ENCODE data around the gene SOD2. TPM values are rescaled to one million over a fixed set of nuclear protein-coding genes. Genes with fewer than 3 reads are reported as not detected.

Gene SOD2
- total and polyA plus RNA-seq, 2 of the 13 experiments (the other 11 are each of a cell fraction or from before 2014, with no cell fraction given), result 304 to 309 TPM

- TF ChIP-seq ZHX1 (CRISPR knock-in tag; IDR thresholded peaks at IDR 0.05; ENCODE audit: low read depth), result peak; percentile 20; the same call in 1 of the 2 replicates
- TF ChIP-seq CHD4 (IDR thresholded peaks at IDR 0.05; ENCODE audit: borderline replicate concordance, low read length), result peak; percentile 66
- TF ChIP-seq TFE3 (CRISPR knock-in tag; IDR thresholded peaks at IDR 0.05), result peak; percentile 75; the same call in 1 of the 2 replicates
- peak; percentile 2; the same call in 1 of the 2 replicates for TF ChIP-seq ESRRA (CRISPR knock-in tag; IDR thresholded peaks at IDR 0.05; ENCODE audit: low read depth)
- TF ChIP-seq ZNF343 (CRISPR knock-in tag; IDR thresholded peaks at IDR 0.05), result no peak
- peak; percentile 98 for TF ChIP-seq SSRP1 (CRISPR knock-in tag; IDR thresholded peaks at IDR 0.05)
- TF ChIP-seq ZNF546 (CRISPR knock-in tag; conservative IDR thresholded peaks at IDR 0.05), result no peak
- TF ChIP-seq ZNF761 (CRISPR knock-in tag; conservative IDR thresholded peaks at IDR 0.05), result peak; percentile 39; the same call in 1 of the 2 replicates
- 0 out of 2 replicates have a peak, but pooled peaks have one; percentile 32 for TF ChIP-seq ZNF776 (CRISPR knock-in tag; IDR thresholded peaks at IDR 0.05)
- 0 out of 2 replicates have a peak, but pooled peaks have one; percentile 21 for TF ChIP-seq MTF2 (CRISPR knock-in tag; IDR thresholded peaks at IDR 0.05; ENCODE audit: borderline replicate concordance)
- peak; percentile 73 for TF ChIP-seq ZNF18 (CRISPR knock-in tag; IDR thresholded peaks at IDR 0.05; ENCODE audit: insufficient replicate concordance)
- 0 out of 2 replicates have a peak, but pooled peaks have one; percentile 64 for TF ChIP-seq SALL2 (CRISPR knock-in tag; IDR thresholded peaks at IDR 0.05)
- peak; percentile 79 for TF ChIP-seq FOXP4 (CRISPR knock-in tag; IDR thresholded peaks at IDR 0.05)
- peak; percentile 14; the same call in 1 of the 2 replicates for TF ChIP-seq BCL6 (CRISPR knock-in tag; IDR thresholded peaks at IDR 0.05)
- TF ChIP-seq POLR2A (IDR thresholded peaks at IDR 0.05; ENCODE audit: insufficient read depth in 1 of 2, low read depth in 2 of 2, low read length in 2 of 2), result peak in 1 of 2 experiments; percentile 60; a peak in 2 of 4 replicates
- 0 out of 2 replicates have a peak, but pooled peaks have one; percentile 16 for TF ChIP-seq SP140L (CRISPR knock-in tag; IDR thresholded peaks at IDR 0.05; ENCODE audit: borderline replicate concordance)
- no peak for TF ChIP-seq MAF1 (CRISPR knock-in tag; IDR thresholded peaks at IDR 0.05; ENCODE audit: borderline replicate concordance)
- TF ChIP-seq SAP130 (CRISPR knock-in tag; IDR thresholded peaks at IDR 0.05; ENCODE audit: low read depth), result peak; percentile 91
- peak; percentile 47; the same call in 1 of the 2 replicates for TF ChIP-seq KDM5A (IDR thresholded peaks at IDR 0.05; ENCODE audit: borderline replicate concordance, low read length)
- TF ChIP-seq RELA (CRISPR knock-in tag; IDR thresholded peaks at IDR 0.05), result peak; percentile 46; the same call in 1 of the 2 replicates
- TF ChIP-seq ZNF749 (CRISPR knock-in tag; IDR thresholded peaks at IDR 0.05; ENCODE audit: borderline replicate concordance), result peak; percentile 70; the same call in 1 of the 2 replicates
- TF ChIP-seq PRMT3 (CRISPR knock-in tag; IDR thresholded peaks at IDR 0.05; ENCODE audit: borderline replicate concordance, low read depth), result peak; percentile 72; the same call in 1 of the 2 replicates
These were observed 979 bp upstream of the SOD2 start (continued) for GRCh38 chr6:159693894-159694545.
